CD4-positive, alpha-beta T cell treated with Interleukin-1 beta for 1 hour (primary cell): ENCODE data around the gene EEF2KMT.
"Not testable (repeated sequence)": the region's sequence is repeated elsewhere in the genome, so short reads cannot be mapped to it uniquely, and the experiment has no call there.

Experiments used
- DNase-seq, 2 donors: peaks; one replicate each; pipeline ENCODE4 v3.0.0-alpha.2; 2020 to 2022

EEF2KMT gene

GRCh38 chr16:5070431-5071186, 27.0 kb downstream of the EEF2KMT start:
- no peak for DNase-seq

- no peak for DNase-seq
Measured at GRCh38 chr16:5069854-5070253, 27.7 kb downstream of the EEF2KMT start.

- no peak for DNase-seq
Measured at GRCh38 chr16:5069048-5069447, 28.5 kb downstream of the EEF2KMT start.

- DNase-seq: no peak
Measured at GRCh38 chr16:5066511-5066910, 31.1 kb downstream of the EEF2KMT start.

- DNase-seq: no peak
Measured at GRCh38 chr16:5065813-5066212, 31.8 kb downstream of the EEF2KMT start, which contains the start of gene C16orf89. C16orf89 (minus strand) TSS chr16:5065956; CDS start chr16:5065908, 48 bp downstream.

- no peak for DNase-seq
Measured at GRCh38 chr16:5065326-5065725, 32.3 kb downstream of the EEF2KMT start.

GRCh38 chr16:5064915-5065314, 32.7 kb downstream of the EEF2KMT start:
- no peak for DNase-seq

- DNase-seq: no peak
Measured at GRCh38 chr16:5062790-5063765, 34.5 kb downstream of the EEF2KMT start.

- DNase-seq: no peak
Measured at GRCh38 chr16:5062051-5062450, 35.5 kb downstream of the EEF2KMT start.

GRCh38 chr16:5060073-5060641, 37.4 kb downstream of the EEF2KMT start:
- DNase-seq: no peak

GRCh38 chr16:5059386-5060072, 38.1 kb downstream of the EEF2KMT start:
- DNase-seq: no peak

GRCh38 chr16:5058476-5058875, 39.1 kb downstream of the EEF2KMT start:
- DNase-seq: no peak

- DNase-seq: peak; percentile 32 to 45
Measured at GRCh38 chr16:5056352-5056751, 41.2 kb downstream of the EEF2KMT start.

- DNase-seq: no peak
Measured at GRCh38 chr16:5054876-5055865, 42.4 kb downstream of the EEF2KMT start.

- DNase-seq: no peak
Measured at GRCh38 chr16:5046914-5047313, 50.7 kb downstream of the EEF2KMT start.

- DNase-seq: no peak
Measured at GRCh38 chr16:5045499-5046115, 52.0 kb downstream of the EEF2KMT start.

- DNase-seq: not testable (repeated sequence)
Measured at GRCh38 chr16:5044581-5044980, 53.0 kb downstream of the EEF2KMT start.

- DNase-seq: no peak
Measured at GRCh38 chr16:5044011-5044540, 53.5 kb downstream of the EEF2KMT start.

GRCh38 chr16:5042574-5043171, 54.9 kb downstream of the EEF2KMT start:
- no peak for DNase-seq

- DNase-seq: no peak
Measured at GRCh38 chr16:5041600-5042133, 55.9 kb downstream of the EEF2KMT start.
